ENCODE results near the gene PXDN. TPM values are rescaled to one million over a fixed set of nuclear protein-coding genes. Genes with fewer than 3 reads are reported as not detected.
A peak's percentile ranks its signal among the peaks of the same experiment; 100 is the strongest.

PXDN gene
- total and polyA plus RNA-seq, 2 of the 13 experiments (the other 11 are each of a cell fraction or from before 2014, with no cell fraction given) = not detected

GRCh38 chr2:1708476-1709334 lies 35.6 kb downstream of the PXDN start:
- WGBS (ENCODE audit: low lambda C conversion rate) = 30% methylated on average over 22 of the region's 34 CpGs
- no TSS peak for BruUV-seq (replicated peaks)
- no peak overlapping the region for H3K4me3 ChIP-seq (replicated peaks in 1 of 3; ENCODE audit: insufficient read depth in 1 of 3, low read depth in 2 of 3, low read length in 3 of 3)
- no peaks in the 10 kb centered on the region for H4K20me1 ChIP-seq (ENCODE audit: insufficient read depth, low read length)
- TF ChIP-seq KLF6 (CRISPR knock-in tag; IDR thresholded peaks at IDR 0.05) (no peak), ZNF264 (CRISPR knock-in tag; IDR thresholded peaks at IDR 0.05) (no peak), ZNF652 (CRISPR knock-in tag; IDR thresholded peaks at IDR 0.05; ENCODE audit: borderline replicate concordance, low read depth) (no peak), ZNF788 (CRISPR knock-in tag; IDR thresholded peaks at IDR 0.05; ENCODE audit: borderline replicate concordance) (no peak), CCDC6 (CRISPR knock-in tag; IDR thresholded peaks at IDR 0.05) (no peak), ZFP36L2 (CRISPR knock-in tag; IDR thresholded peaks at IDR 0.05) (no peak), ARNT (IDR thresholded peaks at IDR 0.05) (no peak), EZH2 (conservative IDR thresholded peaks at IDR 0.05; ENCODE audit: low read depth, low read length) (no peak), SRSF9 (IDR thresholded peaks at IDR 0.05; ENCODE audit: borderline replicate concordance, insufficient read depth, low read depth, low read length, poor library complexity, severe bottlenecking) (no peak), ZNF737 (CRISPR knock-in tag; IDR thresholded peaks at IDR 0.05; ENCODE audit: borderline replicate concordance) (no peak), ZNF746 (CRISPR knock-in tag; IDR thresholded peaks at IDR 0.05) (no peak), TIGD3 (CRISPR knock-in tag; IDR thresholded peaks at IDR 0.05; ENCODE audit: borderline replicate concordance) (no peak), ZNF513 (CRISPR knock-in tag; conservative IDR thresholded peaks at IDR 0.05) (no peak), MEIS2 (CRISPR knock-in tag; IDR thresholded peaks at IDR 0.05) (no peak), PRMT3 (CRISPR knock-in tag; IDR thresholded peaks at IDR 0.05; ENCODE audit: borderline replicate concordance, low read depth) (no peak)
- H3K27me3 ChIP-seq (ENCODE audit: control insufficient read depth in 1 of 2, insufficient read depth in 2 of 2, low read length in 2 of 2) = peaks cover 1 to 45% of the 10 kb centered on the region in 2 experiments; a peak in 4 of 5 replicates
- CTCF ChIA-PET (ENCODE audit: low intra/inter-chr PET ratio, low total read pairs) = no interaction called here
- intact Hi-C loops (cut with micrococcal nuclease; ENCODE audit: unreplicated experiment) (no loop called here), in situ Hi-C loops (cut with HindIII; ENCODE audit: extremely low pct_ligation_motif_present, low pct_unique_long_range_greater_than_20kb) (no loop called here)
- DNase-seq (ENCODE audit: low spot score) (no peak), FAIRE-seq (no peak), ATAC-seq (peak; percentile 29; the same call in 2 of the 3 replicates)
- H3K9ac ChIP-seq (ENCODE audit: insufficient read depth, low read depth, low read length) = no peak overlapping the region
- H3K36me3 ChIP-seq (replicated peaks in 1 of 2; ENCODE audit: control insufficient read depth in 1 of 2, insufficient read depth in 2 of 2, low read length in 2 of 2) = no peaks in the 10 kb centered on the region
- POLR2A ChIA-PET = no interaction called here
- no peaks in the 10 kb centered on the region for H3K79me2 ChIP-seq (ENCODE audit: insufficient read depth, low read length)
- no peaks in the 10 kb centered on the region for H3K9me3 ChIP-seq (ENCODE audit: low read length)
- H3K4me2 ChIP-seq (ENCODE audit: low read depth, low read length) = no peak overlapping the region
- no peak overlapping the region for H2AFZ ChIP-seq (ENCODE audit: low read length)
- H3K27ac ChIP-seq (ENCODE audit: extremely low read length, insufficient read depth, low read length) = no peak overlapping the region
- no peaks in the 10 kb centered on the region for H3K4me1 ChIP-seq (ENCODE audit: insufficient read depth, low read length)
